ENCODE data around the gene SASH1. TPM values are rescaled to one million over a fixed set of nuclear protein-coding genes. Genes with fewer than 3 reads are reported as not detected.

The SASH1 gene
- total and polyA plus RNA-seq, 2 donors (not counting 3 experiments of a cell fraction or from before 2014, with no cell fraction given): 18.5 to 103 TPM

DNA sequence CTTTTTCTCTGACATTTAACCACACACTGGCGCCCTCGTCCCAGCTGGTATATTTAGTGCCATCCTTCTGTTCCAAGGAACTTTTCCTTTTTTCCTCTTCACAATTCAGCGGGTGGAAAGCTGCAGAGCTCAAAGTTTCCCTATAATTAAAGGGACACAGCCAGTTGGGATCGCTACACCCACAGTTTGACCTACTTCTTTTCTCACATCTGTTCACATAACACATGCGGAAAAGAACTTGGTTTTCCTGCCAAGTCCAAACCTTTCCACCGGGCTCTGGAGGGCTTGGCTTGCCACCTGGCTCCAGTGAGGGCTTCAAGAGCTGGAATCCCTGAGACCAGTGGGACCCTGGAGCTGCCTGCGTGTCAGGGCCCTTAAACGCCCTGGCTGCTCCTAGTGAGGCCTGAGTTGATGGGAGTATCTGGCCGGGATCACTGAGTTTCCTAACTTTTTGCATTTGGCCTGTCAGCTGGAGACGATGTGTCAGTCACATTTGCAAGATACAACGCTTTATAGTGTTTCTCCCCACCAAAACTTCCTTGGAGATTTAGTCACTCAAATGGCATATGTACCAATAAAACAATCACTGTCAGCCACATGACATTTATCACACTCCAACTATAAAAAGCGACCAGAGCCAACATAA lies 176.0 kb downstream of the SASH1 start:
- no peak overlapping the region for H2AFZ ChIP-seq (ENCODE audit: low read depth, low read length)
- intact Hi-C loops (cut with micrococcal nuclease): no loop called here
- H3K27ac ChIP-seq (ENCODE audit: insufficient read depth, low read depth, low read length): no peak overlapping the region
- peaks cover 27 to 30% of the 10 kb centered on the region in 2 experiments for H3K36me3 ChIP-seq (ENCODE audit: control insufficient read depth in 2 of 2, extremely low read depth in 1 of 2, insufficient read depth in 2 of 2, low read length in 2 of 2)
- no peak overlapping the region for H3K4me2 ChIP-seq (ENCODE audit: insufficient read depth, low read length)
- H3K9me3 ChIP-seq (replicated peaks; ENCODE audit: control insufficient read depth, insufficient read depth, low read length): no peaks in the 10 kb centered on the region
- peaks cover 32% of the 10 kb centered on the region for H3K79me2 ChIP-seq (ENCODE audit: control insufficient read depth, insufficient read depth, low read length)
- no peak for TF ChIP-seq JUN (IDR thresholded peaks at IDR 0.05; ENCODE audit: borderline replicate concordance, insufficient read depth, insufficient read length, low read depth)
- TF ChIP-seq, protein P1, sequence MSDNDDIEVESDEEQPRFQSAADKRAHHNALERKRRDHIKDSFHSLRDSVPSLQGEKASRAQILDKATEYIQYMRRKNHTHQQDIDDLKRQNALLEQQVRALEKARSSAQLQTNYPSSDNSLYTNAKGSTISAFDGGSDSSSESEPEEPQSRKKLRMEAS (IDR thresholded peaks at IDR 0.05; ENCODE audit: insufficient read depth, insufficient read length): no peak
- TF ChIP-seq, protein P2, sequence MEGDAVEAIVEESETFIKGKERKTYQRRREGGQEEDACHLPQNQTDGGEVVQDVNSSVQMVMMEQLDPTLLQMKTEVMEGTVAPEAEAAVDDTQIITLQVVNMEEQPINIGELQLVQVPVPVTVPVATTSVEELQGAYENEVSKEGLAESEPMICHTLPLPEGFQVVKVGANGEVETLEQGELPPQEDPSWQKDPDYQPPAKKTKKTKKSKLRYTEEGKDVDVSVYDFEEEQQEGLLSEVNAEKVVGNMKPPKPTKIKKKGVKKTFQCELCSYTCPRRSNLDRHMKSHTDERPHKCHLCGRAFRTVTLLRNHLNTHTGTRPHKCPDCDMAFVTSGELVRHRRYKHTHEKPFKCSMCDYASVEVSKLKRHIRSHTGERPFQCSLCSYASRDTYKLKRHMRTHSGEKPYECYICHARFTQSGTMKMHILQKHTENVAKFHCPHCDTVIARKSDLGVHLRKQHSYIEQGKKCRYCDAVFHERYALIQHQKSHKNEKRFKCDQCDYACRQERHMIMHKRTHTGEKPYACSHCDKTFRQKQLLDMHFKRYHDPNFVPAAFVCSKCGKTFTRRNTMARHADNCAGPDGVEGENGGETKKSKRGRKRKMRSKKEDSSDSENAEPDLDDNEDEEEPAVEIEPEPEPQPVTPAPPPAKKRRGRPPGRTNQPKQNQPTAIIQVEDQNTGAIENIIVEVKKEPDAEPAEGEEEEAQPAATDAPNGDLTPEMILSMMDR (IDR thresholded peaks at IDR 0.05; ENCODE audit: extremely low read depth in 1 of 2, insufficient read depth in 1 of 2, low read depth in 1 of 2, low read length in 2 of 2): no peak
- TF ChIP-seq POLR2A (IDR thresholded peaks at IDR 0.05; ENCODE audit: low read depth, low read length): no peak
- TF ChIP-seq POLR2AphosphoS5 (IDR thresholded peaks at IDR 0.05; ENCODE audit: insufficient read depth, low read depth, low read length): no peak
- TF ChIP-seq MYC (IDR thresholded peaks at IDR 0.05; ENCODE audit: low read depth, low read length): no peak
- no peak for TF ChIP-seq EZH2 (IDR thresholded peaks at IDR 0.05; ENCODE audit: borderline replicate concordance, low read depth, low read length, severe bottlenecking)
- TF ChIP-seq FOS (IDR thresholded peaks at IDR 0.05; ENCODE audit: borderline replicate concordance, insufficient read depth, low read length): no peak
- TF ChIP-seq GATA2 (IDR thresholded peaks at IDR 0.05; ENCODE audit: insufficient read depth, insufficient read length, low read depth, low read length): no peak
- no peak overlapping the region for H3K9ac ChIP-seq (replicated peaks; ENCODE audit: extremely low read depth, insufficient read depth, low read length)
- H3K4me3 ChIP-seq (replicated peaks in 1 of 3; ENCODE audit: insufficient read depth in 1 of 3, low read depth in 1 of 3, low read length in 3 of 3): no peak overlapping the region
- dilution Hi-C loops (cut with MboI; ENCODE audit: extremely low pct_ligation_motif_present, low sequenced_read_pairs): no loop called here
- H3K4me1 ChIP-seq (ENCODE audit: control insufficient read depth, extremely low read depth, insufficient read depth, low read length): no peaks in the 10 kb centered on the region
- FAIRE-seq (no peak), DNase-seq (ENCODE audit: low read depth, low spot score) (no peak)
- no peaks in the 10 kb centered on the region for H3K9me1 ChIP-seq (replicated peaks; ENCODE audit: control insufficient read depth, extremely low read depth, insufficient read depth, low read length)
- BruUV-seq (replicated peaks): no TSS peak
- no peaks in the 10 kb centered on the region for H3K27me3 ChIP-seq (ENCODE audit: control insufficient read depth in 2 of 2, insufficient read depth in 2 of 2, low read length in 2 of 2)
- no peaks in the 10 kb centered on the region for H4K20me1 ChIP-seq (replicated peaks; ENCODE audit: control insufficient read depth, extremely low read depth, insufficient read depth, low read length)
- ChIA-PET POLR2A (no interaction called here), CTCF (interaction anchor here (1.4 kb wide), 2 partner anchors 9 to 339 kb away, joined by 3 to 4 read pairs; no protein-coding TSS in a partner anchor)

Measured in endothelial cell of umbilical vein (primary cell).